Germinal center (tissue), 1 donor: ENCODE measurements around the gene AFF4.
"Not testable (repeated sequence)": the region's sequence is repeated elsewhere in the genome, so short reads cannot be mapped to it uniquely, and the experiment has no call there.

Experiments used
- DNase-seq: peaks from one replicate; pipeline ENCODE4 v3.0.0; 2012; ENCODE audit warnings: mixed read lengths, low spot score

The AFF4 gene

DNA sequence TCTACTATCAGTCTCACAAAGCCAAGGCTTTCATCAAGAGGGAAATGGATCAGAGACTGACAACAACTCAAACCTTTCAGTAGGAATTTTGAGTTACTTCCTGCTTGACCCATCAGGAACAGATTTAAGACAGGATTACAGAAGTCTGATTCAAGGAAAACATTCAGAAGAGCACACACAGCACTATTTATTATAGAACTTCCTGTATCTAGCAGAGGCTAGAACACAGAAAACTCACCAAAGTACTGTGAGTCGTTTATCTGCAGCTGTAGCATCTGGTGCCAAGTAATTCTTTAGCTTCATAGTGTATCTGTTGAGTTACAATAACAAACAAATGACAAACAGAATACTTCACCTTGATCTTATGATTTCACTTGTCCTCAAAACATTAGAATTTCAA is 76.2 kb downstream of the AFF4 start:
- DNase-seq: no peak

- DNase-seq: peak; percentile 45
These were observed 77.2 kb downstream of the AFF4 start for GRCh38 chr5:132886064-132886823.

GRCh38 chr5:132884548-132884947 is 78.9 kb downstream of the AFF4 start:
- DNase-seq: no peak

GRCh38 chr5:132883261-132883834 is 80.1 kb downstream of the AFF4 start:
- peak; percentile 30 for DNase-seq

DNA sequence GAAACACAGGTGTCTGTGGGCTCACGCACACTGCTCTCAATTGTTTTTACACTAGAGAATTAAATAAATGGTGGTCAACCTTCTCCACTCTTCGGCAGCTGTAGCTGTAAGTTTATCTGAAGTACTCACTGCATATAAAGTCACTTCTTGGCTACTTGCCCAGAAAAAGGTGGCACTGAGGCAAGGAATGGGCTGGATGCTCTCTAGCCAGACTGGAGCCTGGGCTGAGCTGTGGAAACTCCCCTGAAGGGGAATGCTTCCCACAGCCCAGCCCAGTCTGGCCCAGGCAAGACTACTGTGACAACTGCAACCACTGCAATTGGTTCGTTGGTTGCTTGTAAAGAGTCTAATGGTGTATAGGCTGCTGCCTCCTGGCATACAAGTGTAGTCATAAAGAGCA is 85.5 kb downstream of the AFF4 start:
- DNase-seq: no peak

- no peak for DNase-seq
These were observed 86.0 kb downstream of the AFF4 start for GRCh38 chr5:132877466-132877865.

- DNase-seq: no peak
These were observed 87.2 kb downstream of the AFF4 start for GRCh38 chr5:132876020-132876759.

GRCh38 chr5:132873930-132874271 is 89.5 kb downstream of the AFF4 start:
- no peak for DNase-seq

DNA sequence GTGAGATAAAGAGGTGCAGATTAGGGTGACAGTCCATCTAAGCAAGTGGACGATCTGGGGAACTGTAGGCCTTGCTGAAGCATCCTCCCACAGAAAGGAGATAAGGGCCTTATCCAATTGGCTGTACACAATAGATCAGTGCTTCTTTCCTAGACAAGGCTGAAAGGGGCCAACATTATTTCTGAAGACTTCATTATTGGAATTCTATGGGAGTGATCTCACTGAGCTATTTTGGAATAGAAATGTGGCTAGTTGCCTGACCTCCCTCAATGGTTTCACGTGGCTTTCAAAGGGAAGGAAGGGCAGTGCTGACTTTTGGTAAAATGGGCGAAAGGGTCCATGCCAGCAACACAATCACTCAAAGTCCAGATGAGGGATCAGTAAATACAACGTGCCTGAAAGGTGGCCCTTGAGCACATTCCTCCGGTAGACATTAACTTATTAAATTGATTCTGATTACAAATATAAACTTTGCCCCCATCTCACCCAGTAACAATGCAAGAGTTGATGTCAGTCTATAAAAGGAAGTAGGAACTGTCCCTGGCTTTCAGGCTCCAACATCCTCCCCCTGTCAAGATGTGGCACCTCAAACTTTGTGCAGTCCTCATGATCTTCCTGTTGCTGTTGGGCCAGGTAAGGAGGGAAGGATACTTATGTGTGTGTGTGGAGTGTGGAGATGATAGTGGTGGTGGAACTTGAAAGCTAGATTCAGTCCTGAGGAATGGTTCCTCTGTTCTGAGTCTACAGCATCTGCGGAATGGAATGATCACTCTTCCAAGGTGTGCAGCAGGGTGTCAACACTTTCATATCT is 90.1 kb downstream of the AFF4 start, which contains the start of gene LEAP2:
TSS of gene LEAP2 (plus strand) at position 550 of the 811 bp plus-strand sequence. CDS start at position 577, 27 bp downstream.
- no peak for DNase-seq

- no peak for DNase-seq
These were observed 90.7 kb downstream of the AFF4 start for GRCh38 chr5:132872788-132873118.

DNA sequence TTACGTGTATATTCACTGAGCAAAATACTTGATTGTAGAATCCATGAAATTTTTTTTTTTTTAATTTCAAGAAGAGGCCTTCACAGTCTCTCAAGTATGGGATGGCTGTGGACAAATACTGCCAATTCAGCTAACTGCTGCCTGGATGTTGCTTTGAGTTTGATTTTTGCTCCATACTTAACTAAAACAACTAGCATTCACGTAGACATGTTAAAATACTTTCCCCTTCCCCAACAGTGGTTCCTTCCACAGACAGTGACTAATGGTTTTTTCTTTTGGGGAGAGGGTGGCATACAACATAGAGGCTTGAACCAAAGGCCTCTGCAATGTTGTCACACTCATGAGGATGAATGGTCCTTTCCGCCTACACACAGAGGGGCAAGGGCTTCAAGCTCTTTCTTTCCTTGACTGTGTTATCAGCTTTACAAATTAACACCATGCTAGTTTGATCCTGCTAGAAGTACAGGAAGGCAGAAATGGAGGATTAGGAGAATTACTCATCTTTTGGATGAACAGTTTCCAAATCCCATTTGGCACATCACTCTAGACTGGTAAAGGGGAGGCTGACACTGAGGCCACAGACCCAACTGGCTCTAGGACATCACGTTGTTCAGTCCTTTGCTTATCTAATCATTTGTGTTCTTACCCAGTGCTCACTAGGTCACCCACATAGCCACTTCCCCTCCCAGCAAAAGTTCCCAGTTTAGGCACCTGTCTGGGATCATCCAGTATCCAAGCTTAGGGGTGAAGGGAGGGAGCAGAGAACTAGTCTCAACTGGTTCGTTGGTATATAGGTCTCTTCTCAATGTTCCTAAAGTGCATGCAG is 91.8 kb downstream of the AFF4 start:
- no peak for DNase-seq

- no peak for DNase-seq
These were observed 92.6 kb downstream of the AFF4 start for GRCh38 chr5:132870801-132871200.

DNA sequence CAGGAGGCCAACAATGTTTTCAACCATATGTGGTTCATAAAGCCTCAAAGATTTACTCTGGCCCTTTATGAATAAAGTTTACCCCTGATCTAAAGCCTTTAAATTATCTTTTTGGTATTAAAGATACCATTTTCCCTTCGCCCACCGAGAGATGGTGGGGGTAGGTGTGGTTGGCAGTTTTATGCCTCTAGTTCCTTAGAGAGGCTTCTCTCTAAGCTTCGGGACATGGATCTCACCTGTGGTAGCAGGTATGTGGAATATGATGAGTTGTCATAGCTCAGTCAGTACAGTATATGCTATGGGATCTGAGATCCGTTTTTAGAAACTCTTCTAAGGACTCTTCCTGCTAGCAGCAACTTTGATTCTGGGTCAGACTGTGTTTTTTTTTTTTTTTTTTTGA is 94.7 kb downstream of the AFF4 start:
- no peak for DNase-seq

- DNase-seq: no peak
These were observed 96.4 kb downstream of the AFF4 start for GRCh38 chr5:132867046-132867451.

- peak; percentile 95 for DNase-seq
These were observed 96.9 kb downstream of the AFF4 start, which contains the start of the genes GDF9 and UQCRQ for GRCh38 chr5:132866342-132867045. TSS of gene GDF9 (minus strand) at chr5:132866469. CDS start at chr5:132864533, 1,936 bp downstream. TSS of gene UQCRQ (plus strand) at chr5:132866642. CDS start at chr5:132866882, 240 bp downstream.

GRCh38 chr5:132865668-132866341 is 97.6 kb downstream of the AFF4 start:
- no peak for DNase-seq

DNA sequence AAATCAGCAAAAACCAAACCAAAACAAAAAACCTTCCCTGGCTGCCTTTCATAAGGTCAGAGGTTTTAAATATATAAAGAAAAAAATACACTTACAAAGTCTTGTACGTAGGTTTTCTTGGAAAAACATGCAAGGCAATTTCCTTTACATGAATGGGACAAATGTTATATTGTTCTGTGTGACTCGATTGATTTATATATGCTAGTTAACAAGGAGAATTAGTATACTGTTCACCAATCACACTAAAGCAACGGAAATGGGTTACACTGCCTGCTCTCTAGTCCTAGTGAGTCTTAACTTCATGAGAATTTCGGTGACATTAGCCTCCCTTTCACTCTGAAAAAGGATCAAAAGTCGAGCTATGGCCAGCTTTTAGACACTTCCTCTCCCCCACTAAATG is 102.7 kb downstream of the AFF4 start:
- no peak for DNase-seq

- no peak for DNase-seq
These were observed 103.5 kb downstream of the AFF4 start for GRCh38 chr5:132859889-132860437.

DNA sequence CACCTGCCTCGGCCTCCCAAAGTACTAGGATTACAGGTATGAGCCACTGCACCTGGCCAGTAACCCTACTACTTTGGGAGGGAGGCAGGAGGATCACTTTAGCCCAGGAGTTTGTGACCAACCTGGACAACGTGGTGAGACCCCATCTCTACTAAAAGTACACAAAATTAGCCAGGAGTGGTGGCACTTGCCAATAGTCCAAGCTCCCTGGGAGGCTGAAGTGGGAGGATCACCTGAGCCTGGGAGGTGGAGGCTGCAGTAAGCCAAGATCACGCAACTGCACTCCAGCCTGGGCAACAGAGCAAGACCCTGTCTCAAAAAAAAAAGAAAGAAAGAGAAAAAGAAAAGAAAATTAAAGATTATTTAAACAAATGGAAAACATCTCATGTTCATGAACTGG is 107.4 kb downstream of the AFF4 start:
- DNase-seq: no peak

DNA sequence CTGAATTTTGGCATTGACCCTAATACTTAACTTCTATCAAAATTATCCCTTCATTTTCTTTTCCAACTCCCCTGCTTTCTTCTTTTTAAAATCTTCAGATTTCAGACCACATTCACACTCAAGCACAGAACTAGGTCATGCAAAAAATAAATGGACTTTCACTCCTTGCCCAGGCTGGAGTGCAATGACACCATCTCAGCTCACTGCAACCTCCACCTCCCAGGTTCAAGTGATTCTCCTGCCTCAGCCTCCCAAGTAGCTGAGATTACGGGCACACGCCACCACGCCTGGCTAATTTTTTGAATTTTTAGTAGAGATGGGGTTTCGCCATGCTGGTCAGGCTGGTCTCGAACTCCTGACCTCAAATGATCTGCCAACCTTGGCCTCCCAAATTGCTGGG is 108.4 kb downstream of the AFF4 start:
- not testable (repeated sequence) for DNase-seq
